ENCODE data around the gene TPPP3.

GRCh38 chr16:67429053-67429798 lies 35.9 kb upstream of the TPPP3 start:
- no peak for TF ChIP-seq CTCF (IDR thresholded peaks at IDR 0.05; ENCODE audit: low read length)
- no peak for TF ChIP-seq EZH2 (IDR thresholded peaks at IDR 0.05; ENCODE audit: borderline replicate concordance, low read length)
